HG03045 (cell line): ENCODE data around the gene IFI16.
"Not testable (repeated sequence)": the region's sequence is repeated elsewhere in the genome, so short reads cannot be mapped to it uniquely, and the experiment has no call there.

Experiments
- ATAC-seq: cut with Tn5 transposase; IDR thresholded peaks from one replicate; pipeline ENCODE4 v1.9.1; 2021; ENCODE audit warnings: mild to moderate bottlenecking, moderate library complexity; ENCODE audit not compliant: unreplicated experiment

Gene IFI16

DNA sequence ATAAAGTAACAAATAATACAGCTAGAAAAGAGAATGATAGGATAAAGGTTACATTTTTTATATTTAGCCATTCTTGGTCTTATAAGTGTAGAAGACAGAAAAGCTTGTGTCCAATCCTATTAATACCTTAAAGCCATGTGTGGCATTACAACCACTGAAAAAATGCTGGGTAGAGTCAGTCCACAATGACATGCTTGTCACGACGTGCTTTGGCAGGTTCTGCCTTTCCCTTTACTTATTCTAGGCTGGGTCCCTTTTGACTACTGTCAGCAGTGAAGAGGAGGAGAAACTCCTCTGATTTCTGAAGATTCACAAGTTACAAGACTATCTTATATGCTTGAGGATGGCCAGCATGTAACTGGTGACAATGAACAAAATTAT is 81.5 kb downstream of the IFI16 start:
- ATAC-seq = no peak

DNA sequence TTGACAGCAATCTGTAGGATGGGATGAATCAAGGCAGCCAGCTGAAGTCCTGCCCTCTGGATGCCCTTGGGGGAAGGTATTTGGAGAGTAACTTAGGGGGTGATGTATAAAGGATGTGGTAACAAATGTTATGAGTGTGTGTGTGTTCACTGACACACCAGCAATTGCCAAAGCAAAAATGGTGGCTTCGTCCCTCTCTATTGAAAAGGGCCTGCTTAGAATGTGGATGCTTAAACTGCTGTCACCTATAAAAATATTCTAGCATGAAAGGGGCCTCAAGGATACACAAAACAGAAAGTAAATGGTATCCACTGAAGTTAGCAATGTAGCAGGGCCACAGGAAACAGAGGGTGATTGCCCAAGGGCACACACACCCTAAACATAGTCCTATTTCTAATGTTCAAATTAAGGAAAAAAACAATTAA is 81.9 kb downstream of the IFI16 start:
- ATAC-seq = no peak

DNA sequence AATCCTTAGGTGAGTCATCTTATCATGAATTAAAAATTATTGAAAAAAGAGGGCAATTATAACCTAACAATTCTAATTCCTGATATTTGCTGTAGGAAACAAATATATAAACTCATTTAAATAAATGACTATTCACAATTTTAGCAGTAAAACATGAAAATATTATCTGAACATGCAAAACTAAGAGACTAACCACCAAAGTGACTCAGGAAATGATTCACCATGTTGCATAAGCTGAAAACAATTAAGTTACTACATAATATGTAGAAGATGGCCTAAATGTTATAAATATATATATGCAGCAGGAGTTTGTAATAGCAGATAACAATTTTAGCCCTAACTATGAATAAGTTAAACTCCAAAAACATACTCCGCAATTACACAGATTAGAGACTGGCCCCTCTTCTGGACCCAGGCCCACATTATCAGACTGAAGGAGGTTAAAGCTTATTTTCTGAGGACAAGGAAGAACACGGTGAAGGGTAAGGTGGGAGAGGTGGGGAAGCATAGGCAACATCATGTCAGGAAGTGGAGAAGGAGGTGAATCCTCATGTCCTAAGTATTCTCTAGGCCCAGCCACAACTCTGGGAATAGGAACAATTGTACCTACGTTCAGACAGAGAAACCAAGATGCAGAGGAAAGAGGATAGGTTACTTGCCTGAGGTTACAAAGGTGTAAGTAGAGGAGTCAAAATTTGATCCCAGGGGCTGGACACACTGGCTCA is 82.5 kb downstream of the IFI16 start:
- ATAC-seq = no peak

DNA sequence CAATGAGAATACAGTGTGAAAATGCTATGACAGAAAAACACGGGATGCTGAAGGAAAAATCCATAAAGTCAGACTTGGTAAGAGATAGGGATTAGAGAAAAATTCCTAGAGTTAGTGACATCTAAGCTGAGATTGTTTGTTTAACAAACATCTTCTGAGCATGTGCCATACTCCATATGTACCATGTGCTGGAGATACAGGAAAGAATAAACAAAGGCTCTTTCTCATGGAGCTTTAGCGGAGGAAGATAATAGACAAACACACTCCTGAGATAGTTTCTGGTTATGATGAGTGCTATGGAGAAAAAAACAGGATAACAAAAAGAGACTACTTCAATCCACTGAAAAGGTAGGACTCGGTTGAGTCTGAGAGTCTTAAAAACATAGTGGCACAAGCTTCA is 88.9 kb downstream of the IFI16 start:
- ATAC-seq = no peak

DNA sequence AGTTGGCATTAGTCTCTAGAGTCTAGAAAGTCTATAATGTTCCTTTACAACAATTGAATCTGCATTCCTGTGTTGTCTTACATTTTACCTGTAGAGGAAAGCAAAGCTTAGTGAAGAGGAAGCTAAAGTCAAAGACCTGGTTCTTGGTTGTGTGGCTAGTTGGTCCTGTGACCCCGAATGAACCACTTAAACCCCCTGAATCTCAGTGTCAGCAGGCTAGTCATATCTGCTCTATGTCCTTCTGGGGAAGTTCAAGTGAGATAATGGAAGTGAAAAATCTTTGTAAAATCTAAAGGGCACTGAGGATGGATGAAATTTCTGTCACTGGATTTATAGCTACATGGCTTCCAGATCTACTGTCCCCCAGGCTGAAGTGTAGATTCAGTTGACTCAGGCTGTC is 90.9 kb downstream of the IFI16 start:
- ATAC-seq = no peak

DNA sequence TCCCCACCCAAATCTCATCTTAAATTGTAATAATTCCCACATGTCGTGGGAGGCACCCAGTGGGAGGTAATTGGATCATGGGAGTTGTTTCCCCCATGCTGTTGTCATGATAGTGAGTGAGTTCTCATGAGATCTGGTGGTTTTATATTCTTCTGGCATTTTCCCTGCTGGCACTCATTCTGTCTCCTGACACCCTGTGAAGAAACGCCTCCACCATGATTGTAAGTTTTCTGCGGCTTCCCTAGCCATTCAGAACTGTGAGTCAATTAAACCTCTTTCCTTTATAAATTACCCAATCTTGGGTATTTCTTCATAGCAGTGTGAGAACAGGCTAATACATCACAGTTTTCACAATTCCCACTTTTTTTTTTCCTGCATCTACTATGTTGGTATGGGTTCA is 93.3 kb downstream of the IFI16 start:
- ATAC-seq = not testable (repeated sequence)
